Measurements from ENCODE around the gene IL31RA. TPM values are rescaled to one million over a fixed set of nuclear protein-coding genes. Genes with fewer than 3 reads are reported as not detected.

The IL31RA gene
- total and polyA plus RNA-seq, 10 of the 15 experiments (the other 5 are each of a cell fraction or from before 2014, with no cell fraction given): 0.03 to 0.31 (median 0.11) TPM; not detected in 2

DNA sequence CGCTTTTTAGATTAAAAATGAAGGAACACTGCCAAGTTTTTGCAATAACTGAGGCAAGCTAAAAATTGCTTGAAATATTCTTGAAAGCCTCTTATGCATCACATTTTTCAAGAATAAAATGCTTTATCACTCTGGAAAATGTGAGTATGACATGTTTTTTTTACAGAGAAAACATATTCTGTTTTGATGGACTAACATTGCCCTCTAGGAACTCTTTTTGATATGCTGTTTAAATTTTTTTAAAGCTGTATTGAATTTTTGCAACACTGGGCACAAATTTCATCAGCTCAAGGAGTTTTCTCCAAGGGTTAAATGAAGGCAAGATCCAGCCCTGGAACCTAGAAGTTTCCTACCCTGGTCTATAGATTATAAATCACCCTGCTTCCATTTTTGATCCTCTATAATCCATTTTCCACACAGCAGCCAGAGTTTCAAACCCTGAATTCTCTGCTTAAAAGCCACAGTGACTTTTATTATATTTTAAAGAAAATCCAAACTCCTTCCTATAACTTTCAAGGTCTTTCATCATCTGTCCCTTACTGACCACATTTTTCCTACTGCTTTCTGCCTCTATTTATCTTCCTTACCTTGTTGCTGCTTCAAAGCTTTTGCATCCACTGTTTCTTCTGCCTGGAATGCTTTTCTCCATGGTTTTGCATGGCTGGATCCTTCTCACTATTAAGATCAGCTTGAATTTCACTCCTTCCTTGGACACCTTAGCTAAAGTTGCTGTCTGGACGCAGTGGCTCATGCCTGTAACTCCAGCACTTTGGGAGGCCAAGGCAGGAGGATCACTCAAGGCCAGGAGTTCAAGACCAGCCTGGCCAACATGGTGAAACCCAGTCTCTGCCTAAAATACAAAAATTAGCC is 60.9 kb downstream of the IL31RA start:
- RAD21 ChIA-PET (ENCODE audit: unreplicated experiment): interaction anchor here (1.0 to 3.0 kb wide), 6 partner anchors 10 to 148 kb away, joined by 3 to 24 read pairs (median 5); no protein-coding TSS in a partner anchor
- Histone ChIP-seq H3K27ac (ENCODE audit: control insufficient read depth, insufficient read depth) (no peak overlapping the region), H4K20me1 (ENCODE audit: control insufficient read depth, insufficient read depth) (no peaks in the 10 kb centered on the region), H3K4me1 (ENCODE audit: control insufficient read depth, insufficient read depth, low read length) (no peaks in the 10 kb centered on the region), H3K9ac (ENCODE audit: control insufficient read depth, insufficient read depth, low read length) (no peak overlapping the region), H3K27me3 (replicated peaks in 1 of 2; ENCODE audit: control insufficient read depth in 2 of 2, insufficient read depth in 2 of 2, low read length in 1 of 2) (0 out of 4 replicates have a peak, but pooled peaks cover 0 to 2% of the 10 kb centered on the region in 2 experiments), H3K4me2 (ENCODE audit: control insufficient read depth, insufficient read depth) (no peak overlapping the region), H3K36me3 (ENCODE audit: control insufficient read depth in 2 of 2, insufficient read depth in 2 of 2, low read length in 1 of 2) (no peaks in the 10 kb centered on the region), H3K9me3 (replicated peaks; ENCODE audit: control insufficient read depth, insufficient read depth, low read length) (no peaks in the 10 kb centered on the region), H3K79me2 (ENCODE audit: control insufficient read depth, insufficient read depth, low read length) (no peaks in the 10 kb centered on the region), H3K4me3 (no peak overlapping the region), H2AFZ (ENCODE audit: control insufficient read depth, low read depth, low read length) (no peak overlapping the region)
- 49% methylated on average over 2 of the region's 2 CpGs for WGBS (ENCODE audit: insufficient coverage, insufficient replicate concordance, low lambda C conversion rate, missing lambda C conversion rate)
- POLR2A ChIA-PET: interaction anchor here (0.9 to 2.2 kb wide), 3 partner anchors 9 to 12 kb away, joined by 3 to 6 read pairs (median 4); no protein-coding TSS in a partner anchor
- TF ChIP-seq, protein P1, sequence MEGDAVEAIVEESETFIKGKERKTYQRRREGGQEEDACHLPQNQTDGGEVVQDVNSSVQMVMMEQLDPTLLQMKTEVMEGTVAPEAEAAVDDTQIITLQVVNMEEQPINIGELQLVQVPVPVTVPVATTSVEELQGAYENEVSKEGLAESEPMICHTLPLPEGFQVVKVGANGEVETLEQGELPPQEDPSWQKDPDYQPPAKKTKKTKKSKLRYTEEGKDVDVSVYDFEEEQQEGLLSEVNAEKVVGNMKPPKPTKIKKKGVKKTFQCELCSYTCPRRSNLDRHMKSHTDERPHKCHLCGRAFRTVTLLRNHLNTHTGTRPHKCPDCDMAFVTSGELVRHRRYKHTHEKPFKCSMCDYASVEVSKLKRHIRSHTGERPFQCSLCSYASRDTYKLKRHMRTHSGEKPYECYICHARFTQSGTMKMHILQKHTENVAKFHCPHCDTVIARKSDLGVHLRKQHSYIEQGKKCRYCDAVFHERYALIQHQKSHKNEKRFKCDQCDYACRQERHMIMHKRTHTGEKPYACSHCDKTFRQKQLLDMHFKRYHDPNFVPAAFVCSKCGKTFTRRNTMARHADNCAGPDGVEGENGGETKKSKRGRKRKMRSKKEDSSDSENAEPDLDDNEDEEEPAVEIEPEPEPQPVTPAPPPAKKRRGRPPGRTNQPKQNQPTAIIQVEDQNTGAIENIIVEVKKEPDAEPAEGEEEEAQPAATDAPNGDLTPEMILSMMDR (IDR thresholded peaks at IDR 0.05 in 2 of 3, conservative IDR thresholded peaks at IDR 0.05 in 1 of 3; ENCODE audit: control insufficient read depth in 2 of 3, extremely low read depth in 1 of 3, insufficient read depth in 1 of 3, low read depth in 3 of 3, low read length in 3 of 3): 0 out of 6 replicates have a peak, but pooled peaks of 1 of the 3 experiments have one; percentile 0
- TF ChIP-seq POLR2A (IDR thresholded peaks at IDR 0.05; ENCODE audit: low read depth, low read length): no peak
- intact Hi-C loops (cut with micrococcal nuclease; ENCODE audit: unreplicated experiment) (loop anchor here (5.0 kb wide), 1 partner anchor 200 kb away; the partner anchor contains the start of gene SLC38A9), in situ Hi-C loops (cut with MboI) (no loop called here)
- SMC1A ChIA-PET (ENCODE audit: uncharacterized antibody, unreplicated experiment): interaction anchor here (0.7 to 5.3 kb wide), 8 partner anchors 8 to 84 kb away, joined by 3 to 41 read pairs (median 4); no protein-coding TSS in a partner anchor
- no peak for FAIRE-seq
- no peak for DNase-seq (ENCODE audit: low read depth, low spot score)
- CTCF ChIA-PET: interaction anchor here (1.1 to 3.4 kb wide), 5 partner anchors 11 to 926 kb away, joined by 3 to 18 read pairs (median 3); no protein-coding TSS in a partner anchor
- no peak for ATAC-seq
- no TSS peak for BruUV-seq (replicated peaks)

All from GM12878 (cell line).